Dermis microvascular lymphatic vessel endothelial cell (primary cell): ENCODE data around the gene GRPEL2. TPM values are rescaled to one million over a fixed set of nuclear protein-coding genes. Genes with fewer than 3 reads are reported as not detected.

Experiments
- DNase-seq, 2 donors: peaks; one replicate each; pipeline versions ENCODE4 v3.0.0 to v3.0.0-alpha.2; 2010; ENCODE audit warnings: low read depth in 2 of 2
- total RNA-seq: library from RNA; depleted of rRNA; stranded (reverse); fragments of >200 nt; gene quantifications from 2 replicates; pipeline ENCODE4 v1.2.1, GENCODE V29; 2014

GRPEL2 gene, protein sequence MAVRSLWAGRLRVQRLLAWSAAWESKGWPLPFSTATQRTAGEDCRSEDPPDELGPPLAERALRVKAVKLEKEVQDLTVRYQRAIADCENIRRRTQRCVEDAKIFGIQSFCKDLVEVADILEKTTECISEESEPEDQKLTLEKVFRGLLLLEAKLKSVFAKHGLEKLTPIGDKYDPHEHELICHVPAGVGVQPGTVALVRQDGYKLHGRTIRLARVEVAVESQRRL
- total RNA-seq: 44.0 and 103 TPM in 2 replicates

DNA sequence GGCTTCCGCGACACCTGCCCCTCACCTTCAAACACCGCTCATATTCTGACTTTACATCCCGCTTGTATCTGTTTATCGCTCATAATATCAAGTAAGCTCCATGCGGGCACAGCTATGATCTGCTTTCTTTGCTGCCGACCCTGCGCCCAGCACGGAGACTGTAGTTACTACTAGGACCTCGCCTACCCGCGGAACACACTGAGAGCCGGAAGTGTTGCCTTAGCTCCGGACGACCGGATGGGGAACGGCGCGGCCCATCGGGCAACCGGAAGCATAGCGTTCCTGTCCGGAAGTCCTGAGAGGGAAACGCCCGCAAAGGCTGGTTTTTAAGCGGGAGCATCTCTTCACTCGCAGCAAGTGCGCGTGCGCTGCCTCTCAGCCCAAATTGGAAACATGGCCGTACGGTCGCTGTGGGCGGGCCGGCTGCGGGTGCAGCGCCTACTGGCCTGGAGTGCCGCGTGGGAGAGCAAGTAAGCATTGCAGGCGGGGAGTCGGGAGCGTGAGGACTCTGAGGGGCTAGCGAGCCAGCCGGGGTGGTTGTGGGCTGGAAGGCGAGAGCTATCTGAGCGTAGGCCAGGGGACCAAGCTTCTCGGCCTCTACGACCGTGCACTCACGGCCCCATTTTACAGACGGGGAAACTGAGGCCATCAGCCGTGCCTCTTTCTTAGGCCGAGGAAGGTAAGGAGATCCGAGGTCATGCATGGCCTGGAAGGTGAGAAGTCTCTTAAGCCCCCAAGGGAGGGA, at the start of gene GRPEL2:
TSS of gene GRPEL2 (plus strand) at position 353 of the 745 bp plus-strand sequence. CDS start at position 394, 41 bp downstream.
- DNase-seq: peak; percentile 84 to 90

DNA sequence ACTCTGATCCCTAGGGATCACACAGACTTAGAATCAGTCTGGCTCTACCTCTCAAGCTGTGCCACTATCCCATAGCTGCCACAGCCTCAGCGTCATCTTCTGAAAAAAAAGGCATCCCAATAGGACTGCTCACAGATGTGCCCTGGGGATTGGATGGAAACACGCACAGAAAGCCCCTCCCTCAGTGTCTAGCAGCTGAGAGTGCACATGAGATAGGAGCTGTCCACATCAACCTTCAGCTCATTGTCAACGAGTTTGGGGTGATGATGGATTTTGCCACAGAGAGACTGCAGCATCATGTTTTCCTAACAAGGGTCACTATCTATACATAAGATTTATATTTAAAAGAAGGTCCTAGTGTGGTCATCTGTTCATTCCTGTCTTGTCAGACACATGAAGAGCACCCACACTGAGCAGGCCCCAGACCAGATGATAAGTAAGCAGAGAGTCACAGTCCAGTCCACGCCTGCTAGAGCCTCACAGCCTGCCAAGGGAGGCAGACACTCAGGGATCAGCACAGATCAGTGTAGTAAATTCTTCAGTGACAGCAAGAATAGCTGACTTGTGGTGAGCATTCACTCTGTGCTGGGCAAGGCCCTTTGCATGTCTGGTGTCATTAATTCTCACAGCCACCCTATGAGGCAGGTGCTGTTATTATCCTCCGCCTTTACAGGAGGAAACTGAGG, 47.8 kb upstream of the GRPEL2 start:
- DNase-seq: peak in 1 of 2 donors; percentile 61

DNA sequence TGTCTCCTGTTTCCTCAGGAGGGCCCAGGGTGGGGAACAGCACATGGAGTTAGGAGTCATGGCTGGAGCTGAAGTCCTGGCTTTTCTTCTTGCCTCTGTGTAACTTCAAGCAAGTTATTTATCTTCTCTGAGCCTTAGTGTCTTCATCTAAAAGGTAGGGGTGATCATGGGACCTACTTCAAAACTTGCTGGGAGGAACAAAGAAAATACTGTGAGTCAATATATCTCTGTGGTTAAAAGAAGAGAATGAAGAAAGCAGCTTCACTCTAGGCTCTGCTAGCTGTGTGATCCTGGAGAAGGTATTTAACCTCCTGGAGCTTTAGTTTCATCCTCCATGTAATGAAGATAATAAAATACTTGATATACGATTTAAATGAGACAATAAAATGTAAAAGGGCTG, 47.1 kb upstream of the GRPEL2 start:
- DNase-seq: no peak

DNA sequence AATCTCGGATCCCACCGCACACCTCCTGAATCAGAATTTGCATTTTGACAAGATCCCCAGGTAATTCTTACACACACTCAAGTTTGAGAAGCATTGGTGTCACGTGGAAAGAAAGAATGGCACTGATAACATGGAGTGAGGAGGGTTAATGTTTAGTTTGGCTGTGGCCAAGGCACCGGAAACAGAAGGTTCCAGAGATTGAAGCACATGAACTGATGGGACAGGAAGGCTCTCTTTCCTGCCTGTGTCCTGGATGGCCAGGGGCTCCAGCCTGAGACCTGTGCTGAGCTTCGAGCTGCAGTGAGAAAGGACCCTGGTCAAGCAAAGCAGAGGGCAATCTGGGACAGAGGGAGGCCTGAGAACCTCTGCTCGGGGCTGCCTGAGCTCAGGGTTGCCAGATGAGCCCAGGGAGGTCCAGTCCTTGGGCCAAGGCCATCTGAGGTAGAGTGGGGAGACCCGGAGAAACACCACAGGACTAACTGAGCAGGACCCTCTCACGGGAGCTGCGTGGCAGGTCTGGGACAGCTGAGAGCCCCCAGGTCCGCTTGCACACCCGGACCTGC, 46.4 kb upstream of the GRPEL2 start:
- peak; percentile 97 to 98 for DNase-seq

DNA sequence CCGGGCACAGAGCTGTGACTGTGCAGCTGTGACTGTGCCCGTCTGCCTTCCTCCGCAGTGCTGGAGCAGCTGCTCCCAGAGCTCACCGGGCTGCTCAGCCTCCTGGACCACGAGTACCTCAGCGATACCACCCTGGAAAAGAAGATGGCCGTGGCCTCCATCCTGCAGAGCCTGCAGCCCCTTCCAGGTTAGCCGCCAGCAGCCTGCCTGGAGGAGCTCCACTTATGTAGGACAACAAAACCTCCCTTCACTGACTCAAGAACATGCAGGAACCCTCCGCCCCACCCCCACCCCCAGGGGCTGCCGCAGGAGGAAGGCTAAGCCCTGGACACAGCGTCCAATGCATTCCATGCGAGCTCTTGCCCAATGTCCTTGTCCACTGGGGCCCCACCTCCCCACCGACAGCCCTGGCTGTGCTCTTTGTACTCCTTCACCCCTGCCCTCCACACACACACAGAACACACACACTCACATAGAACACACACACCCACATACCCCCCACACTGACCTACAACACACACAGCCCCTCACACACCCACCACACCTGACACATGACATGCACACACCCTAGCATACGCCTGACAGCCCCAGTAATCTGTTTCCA, 45.7 kb upstream of the GRPEL2 start:
- peak in 1 of 2 donors; percentile 28 for DNase-seq

DNA sequence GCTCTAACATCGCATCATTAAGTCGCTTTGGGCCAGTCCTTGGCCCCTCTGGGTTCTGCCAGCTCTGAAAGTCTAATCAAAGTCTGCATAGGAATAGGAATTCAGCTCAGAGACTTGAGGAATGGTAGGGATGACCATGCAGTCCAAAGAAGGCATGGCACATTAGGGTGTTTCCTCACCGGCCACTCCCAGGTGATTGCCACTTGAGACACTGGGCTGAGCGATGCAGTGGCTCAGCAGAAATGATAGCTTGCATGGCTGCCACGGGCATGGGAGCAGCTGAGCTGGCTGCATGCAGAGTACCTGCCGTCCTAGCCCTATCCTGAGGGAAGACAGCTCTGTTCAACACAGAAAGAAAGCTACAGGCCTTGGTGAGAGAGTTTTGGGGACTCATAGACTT, 44.9 kb upstream of the GRPEL2 start:
- DNase-seq: no peak

DNA sequence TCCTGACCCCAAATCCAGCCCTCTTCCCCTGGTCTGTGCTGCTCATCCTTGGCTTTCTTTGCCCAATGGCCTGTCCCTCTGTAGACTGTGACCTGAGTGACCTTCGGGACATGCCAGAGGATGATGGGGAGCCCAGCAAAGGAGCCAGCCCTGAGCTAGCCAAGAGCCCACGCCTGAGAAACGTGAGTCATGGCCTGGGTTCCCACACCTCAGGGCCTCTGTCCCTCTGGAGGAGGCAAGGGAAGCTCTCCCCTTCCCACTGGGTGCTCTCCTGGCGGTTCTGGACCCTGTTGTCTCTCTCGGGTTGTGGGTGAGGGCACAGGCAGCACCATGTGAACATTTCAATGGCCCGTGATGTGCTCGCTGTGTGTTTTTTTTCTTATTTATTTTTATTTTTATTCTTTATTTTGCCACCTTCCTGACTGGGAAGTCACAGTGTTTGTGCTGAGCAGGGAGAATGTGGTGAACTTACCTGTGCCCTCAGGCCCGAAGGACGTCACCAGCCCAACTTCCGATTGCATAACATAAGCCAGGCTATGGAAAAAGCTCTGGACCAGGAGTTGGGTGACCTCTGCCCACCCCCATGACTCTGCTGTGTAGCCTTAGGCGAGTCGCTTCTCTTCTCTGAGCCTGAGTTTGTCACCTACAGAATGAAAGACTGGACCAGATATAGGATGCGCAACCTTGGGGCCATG, 44.1 kb upstream of the GRPEL2 start:
- DNase-seq: peak in 1 of 2 donors; percentile 83

DNA sequence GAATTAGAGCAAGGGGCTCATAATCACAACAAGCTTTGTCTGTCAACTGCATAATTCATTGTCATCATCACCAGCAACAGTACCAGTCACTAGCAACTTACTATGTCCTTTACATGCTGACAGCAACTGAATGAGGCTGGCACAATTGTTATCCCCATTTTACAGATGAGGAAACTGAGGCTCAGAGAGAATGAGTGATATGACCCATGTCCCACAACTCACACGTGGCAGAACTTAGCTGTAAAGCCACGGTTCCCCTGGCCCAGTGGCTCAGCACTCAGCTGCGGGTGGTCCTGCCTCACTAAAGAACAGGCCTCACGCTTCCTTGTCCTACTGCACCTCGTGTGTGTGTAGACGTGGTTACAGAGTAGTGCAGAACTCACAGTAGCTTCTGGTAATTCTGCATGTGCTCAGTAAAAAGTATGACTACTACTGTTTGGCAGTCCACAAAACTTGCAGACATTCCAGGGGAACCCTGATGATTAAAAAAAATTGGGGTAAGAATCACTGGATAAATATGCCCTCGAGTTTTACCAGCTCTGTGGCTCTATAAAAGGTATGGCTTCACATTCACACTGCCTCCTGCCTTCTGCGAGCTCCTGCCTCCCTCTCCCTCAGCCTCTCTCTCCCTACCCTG, 43.4 kb upstream of the GRPEL2 start:
- no peak for DNase-seq

DNA sequence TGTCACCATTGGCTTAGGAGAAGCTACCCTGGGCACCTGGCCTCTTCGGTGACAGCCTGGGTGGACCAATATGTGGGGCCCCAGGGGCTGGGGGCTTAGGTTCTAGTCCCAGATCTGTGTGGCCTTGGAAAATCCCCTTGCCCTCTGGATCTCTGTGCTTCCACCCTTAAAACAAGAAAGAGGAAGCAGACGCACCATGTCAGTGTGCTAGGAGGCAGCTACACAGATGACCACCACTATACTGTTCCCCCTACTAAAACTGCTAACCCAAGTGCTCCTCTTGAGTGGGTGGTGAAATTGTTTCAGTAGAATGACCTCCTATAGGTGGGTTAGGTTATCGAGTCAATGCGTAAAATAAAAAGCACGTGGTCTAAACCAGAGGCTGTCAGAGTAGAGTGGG, 42.7 kb upstream of the GRPEL2 start:
- no peak for DNase-seq

DNA sequence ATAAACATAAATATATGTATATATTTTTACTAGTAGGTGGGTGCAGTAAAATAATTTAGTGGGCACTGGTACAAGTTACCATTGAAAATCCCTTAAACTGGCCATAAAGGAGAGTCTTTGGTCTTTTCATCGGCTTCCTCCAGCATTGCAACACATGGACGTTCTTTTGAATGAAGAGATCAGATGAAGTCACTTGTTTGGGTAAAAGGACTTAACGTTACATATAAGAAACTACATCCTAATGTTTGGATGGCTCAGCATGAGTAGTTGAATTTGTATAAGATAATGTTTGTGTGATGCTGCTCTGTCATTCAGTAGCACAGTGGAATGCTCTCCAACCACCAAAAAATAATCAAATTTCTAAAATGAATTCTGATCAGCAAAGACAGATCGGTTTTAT, 42.1 kb upstream of the GRPEL2 start:
- no peak for DNase-seq

DNA sequence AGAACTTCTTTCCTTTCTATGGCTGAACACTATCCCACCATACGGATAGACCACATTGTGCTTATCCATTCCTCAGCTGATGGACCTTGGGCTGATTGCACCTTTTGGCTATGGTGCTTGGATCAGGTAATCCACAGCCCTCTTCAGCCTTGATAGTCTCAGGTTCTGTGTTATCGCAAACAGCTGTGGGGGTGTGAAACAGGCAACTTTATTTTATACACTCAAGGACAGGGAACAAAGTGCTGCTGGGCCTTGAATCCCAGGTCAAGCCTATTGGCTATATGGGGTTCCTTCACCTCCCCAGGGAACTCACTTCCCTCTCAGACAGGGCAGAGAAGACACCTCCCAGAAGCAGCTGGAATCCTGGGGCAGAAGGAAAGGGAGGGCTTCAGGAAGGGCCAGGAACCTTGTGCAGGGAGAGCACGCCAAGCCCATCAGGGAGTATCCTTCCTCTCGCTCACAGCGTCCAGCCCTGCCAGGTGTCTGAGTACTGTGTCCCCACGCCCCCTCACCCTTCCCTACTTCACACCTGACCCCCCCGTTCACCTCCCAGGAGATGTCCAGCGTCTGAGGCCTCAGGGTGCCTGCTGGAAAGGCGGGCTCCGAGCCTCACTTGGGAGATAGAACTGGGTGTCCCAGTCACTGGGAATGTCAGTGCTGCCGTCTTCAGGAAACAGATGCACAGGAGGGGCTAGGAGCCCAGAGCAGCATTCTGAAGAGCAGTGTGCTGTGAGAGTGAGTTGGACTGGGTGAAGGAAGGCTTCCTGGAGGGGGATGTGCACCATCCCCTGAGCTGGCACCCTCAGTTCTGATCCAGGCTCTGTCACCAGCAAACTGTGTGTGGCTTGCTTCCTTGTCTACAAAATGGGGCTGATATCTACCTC, 40.9 kb upstream of the GRPEL2 start:
- DNase-seq: peak in 1 of 2 donors; percentile 59

DNA sequence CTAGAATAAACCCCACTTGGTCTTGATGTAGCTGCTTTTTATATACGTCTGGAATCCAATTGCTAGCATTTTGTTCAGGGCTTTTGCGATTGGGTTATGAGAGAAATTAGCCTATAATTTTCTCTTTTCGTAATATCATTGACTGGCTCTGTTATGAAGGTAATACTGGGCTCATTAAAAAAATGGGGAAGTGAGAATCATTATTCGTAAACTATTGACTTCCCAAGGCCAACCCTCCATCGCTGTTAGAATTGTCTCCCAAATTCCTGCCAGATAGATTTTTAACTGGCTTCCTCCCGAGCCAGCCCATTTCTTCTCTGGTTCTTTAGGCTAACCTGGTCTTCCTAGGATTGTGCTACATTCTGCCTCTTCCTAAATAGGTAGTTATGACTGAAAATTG, 35.9 kb upstream of the GRPEL2 start:
- DNase-seq: no peak

DNA sequence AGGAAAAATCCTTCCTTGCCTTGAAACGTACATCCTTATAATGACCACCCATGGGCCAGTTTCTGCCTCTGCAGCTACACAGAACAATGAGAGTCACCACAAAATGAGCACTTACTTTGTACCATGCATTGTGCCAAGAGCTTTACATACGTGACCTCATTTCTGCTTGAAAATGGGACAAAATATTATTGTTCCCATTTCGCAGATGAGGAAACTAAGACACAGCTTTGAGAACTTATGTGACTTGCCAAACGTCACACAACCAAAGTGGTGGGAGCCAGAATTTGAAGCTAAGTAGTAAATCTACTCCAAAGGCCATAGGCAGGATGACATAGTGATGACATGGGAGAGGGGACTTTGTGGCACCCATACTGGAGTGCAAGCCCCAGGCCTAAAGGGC, 34.8 kb upstream of the GRPEL2 start:
- DNase-seq: no peak

DNA sequence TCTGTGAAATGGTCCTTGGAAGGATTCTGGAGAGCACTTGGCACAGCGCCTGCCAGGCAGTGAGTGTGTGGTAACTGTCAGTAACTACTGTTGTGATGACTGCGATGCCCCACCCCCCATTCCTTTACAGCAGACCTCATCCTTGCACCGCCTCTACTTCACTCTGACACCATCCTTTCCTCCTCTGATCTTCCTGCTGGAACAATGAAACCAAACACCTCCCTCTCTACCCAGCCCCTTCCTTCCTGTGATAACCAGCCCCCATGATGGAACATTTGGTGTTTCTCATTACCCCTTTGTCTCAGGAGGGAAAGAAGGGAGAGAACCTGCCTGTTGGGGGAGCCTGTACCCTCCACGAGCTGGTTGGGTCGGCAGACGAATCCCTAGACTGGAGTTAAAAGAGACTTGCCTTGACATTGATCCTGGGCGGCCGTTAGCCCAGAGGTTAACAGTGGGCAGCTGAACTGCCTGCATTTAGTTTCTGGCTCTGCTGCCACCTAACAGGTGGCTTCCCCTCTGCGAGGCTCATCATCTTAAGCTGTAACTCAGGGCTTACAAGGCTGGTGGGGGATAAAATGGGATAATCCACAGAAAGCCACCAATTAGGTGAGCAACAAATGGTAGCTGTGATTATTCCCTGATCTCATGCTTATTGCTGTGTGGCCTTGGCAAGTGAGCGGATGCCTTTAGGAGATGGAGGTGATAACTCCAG, 34.2 kb upstream of the GRPEL2 start:
- peak; percentile 73 to 90 for DNase-seq

DNA sequence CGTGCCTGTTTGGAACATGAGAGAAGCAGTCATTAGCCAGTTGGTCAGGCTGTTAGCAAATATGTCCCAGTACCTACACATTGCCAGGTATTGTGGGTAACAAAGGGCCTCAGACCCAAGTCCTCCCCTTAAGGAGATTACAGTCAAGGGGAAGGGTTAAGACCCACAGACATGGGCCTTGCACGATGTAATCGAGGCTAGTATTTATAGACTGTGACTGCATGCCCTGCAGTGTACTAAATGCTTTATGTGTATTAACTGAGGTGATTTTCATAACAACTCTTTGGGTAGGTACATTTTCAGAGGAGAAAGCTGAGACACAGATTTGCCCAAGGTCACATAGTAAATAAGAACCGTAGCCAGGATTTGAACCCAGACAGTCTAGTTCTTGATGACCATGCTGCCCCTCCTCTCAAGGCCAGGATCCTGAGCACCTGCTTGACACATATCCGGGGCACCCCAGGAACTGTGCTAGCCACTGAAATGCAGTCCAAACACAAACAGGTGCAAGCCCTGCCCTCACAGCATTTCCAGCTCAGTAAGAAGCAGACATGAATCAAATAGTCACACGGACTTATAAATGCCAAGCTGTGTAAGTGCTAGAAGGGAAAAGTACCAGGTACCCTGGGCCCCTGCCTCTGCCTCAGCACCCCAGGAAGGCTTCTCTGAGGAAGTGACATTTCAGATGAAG, 32.0 kb upstream of the GRPEL2 start:
- no peak for DNase-seq

DNA sequence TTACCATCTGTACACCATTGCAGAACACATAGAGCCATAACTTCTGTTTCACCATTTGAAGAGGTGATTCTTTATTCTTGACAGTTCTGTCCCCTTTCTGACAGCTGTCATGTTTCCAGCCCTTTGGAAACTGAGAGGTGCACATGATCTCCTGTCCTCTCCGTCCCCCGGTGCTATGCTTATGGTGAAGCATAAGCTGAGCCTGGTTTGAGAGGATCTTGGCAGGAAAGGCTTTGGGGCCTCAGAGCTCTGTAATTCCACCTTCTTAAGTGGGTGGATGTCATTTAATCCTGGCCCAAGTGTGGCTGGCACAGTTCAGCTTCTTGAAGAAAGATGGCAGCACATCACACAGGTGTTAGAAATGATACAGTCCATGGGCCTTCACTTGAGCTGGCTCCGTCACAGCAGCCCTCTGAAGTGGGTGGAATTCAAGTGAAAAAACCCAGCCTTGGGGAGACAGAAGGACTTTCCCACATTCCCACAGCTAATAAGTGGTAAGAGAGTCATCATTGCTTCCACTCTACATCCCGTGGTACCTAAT, 30.7 kb upstream of the GRPEL2 start:
- no peak for DNase-seq

DNA sequence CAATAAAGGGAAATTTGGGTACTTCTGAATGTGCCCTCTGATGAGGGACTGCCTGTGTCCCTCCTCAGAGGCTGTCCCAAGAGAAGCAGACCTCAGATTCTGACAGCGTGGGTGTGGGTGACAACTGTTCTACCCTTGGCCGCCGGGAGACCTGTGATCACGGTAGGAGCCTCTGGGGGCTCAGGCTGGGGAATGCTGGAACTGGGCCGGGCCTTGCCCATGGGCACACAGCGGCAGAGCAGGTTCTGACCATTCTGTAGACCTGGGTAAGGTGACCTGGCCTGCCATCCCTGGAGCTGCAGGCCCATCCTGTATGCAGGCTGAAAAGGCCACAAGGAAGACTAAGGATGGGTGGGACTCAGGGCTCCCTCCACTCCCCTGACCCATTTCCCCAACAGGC, 29.5 kb upstream of the GRPEL2 start:
- no peak for DNase-seq
